HG03108 (cell line): ENCODE measurements around the gene SLC25A28.

Experiments used
- ATAC-seq: cut with Tn5 transposase; IDR thresholded peaks from one replicate; pipeline ENCODE4 v1.9.1; 2021; ENCODE audit warnings: moderate library complexity; ENCODE audit not compliant: unreplicated experiment

Gene SLC25A28

GRCh38 chr10:99619851-99620710, at the start of gene SLC25A28:
TSS of gene SLC25A28 (minus strand) at chr10:99620439. CDS start at chr10:99620335, 104 bp downstream.
- peak; percentile 78 for ATAC-seq

DNA sequence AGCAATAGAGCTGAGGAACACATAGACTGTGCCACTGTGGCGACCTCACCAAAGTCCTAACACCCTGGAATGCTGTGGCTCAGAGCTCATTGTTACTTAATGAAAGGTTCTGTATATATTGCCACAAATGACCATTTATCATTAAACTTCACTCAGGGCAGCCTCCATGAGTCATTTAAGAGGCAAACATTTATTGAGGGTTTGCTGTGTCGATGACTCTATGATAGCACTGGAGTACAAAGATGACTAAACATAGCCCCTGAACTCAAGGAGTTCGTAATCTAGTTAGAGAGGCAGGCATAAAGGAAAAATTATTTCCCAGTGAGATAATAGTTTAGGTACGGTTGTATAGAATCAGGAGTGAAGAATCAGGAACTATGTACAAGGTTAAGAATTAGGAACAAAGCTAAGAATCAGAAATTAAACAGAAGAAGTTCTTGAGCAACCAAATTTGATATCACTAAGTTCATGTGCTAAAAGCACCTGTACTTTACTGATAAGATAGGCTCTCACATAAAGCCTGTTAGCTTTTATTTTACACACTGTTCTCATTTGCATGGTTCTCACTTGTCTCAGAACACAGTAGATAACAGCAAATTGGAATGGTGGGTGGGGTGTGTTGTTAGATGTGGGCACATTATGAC, 47.0 kb upstream of the SLC25A28 start:
- ATAC-seq: no peak

- no peak for ATAC-seq
Measured at GRCh38 chr10:99665304-99665703, 45.1 kb upstream of the SLC25A28 start.

GRCh38 chr10:99661377-99661763, 41.1 kb upstream of the SLC25A28 start:
- ATAC-seq: no peak

DNA sequence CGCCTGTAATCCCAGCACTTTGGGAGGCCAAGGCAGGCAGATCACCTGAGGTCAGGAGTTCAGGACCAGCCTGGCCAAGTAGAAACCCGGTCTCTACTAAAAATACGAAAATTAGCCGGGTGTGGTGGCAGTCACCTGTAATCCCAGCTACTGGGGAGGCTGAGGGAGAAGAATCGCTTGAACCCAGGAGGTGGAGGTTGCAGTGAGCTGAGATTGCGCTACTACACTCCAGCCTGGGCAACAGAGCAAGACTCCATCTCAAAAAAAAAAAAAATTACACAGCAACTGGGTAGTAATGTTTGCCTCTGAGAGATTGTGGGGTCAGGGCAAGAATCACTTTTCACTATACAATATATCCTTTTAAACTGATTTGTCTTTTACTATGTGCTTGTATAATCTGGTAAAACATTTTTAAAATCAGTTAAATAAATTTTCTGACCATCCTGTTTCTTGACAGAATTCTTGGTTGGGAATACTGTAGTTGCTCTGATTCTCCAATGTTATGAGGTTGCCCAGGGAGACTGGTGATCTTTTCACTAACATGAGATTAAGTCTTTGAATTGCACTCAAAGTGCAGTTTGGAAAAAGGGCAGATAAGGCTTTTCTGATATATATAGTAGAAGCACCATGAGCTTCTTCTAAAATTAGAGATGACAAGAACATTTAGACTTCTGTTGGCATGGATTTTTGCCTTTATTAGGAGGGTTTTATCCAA, 40.6 kb upstream of the SLC25A28 start:
- no peak for ATAC-seq

DNA sequence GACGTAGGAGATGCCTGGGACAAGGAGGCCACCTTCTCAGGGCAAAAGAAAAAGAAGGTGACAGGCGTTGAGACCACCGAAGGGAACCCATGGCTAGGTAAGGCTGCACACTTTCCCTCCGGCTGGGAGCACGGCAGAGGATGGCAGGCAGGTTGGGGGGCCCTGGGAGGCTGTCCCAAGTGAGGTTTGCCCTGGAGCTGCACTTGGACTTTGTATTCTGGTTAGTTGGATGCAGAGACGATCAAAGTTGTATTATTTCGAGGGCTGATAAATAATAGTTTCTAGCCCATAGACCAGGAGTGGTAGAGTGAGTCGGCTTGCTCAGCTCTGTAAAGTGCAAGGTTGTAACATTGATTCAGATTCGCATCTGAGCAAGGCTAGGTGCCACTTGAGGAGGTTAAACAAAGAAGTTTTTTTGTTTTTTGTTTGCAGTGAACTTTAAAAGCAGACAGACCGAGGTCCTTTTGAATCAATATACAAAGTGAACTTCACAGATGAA, 39.7 kb upstream of the SLC25A28 start:
- ATAC-seq: no peak

DNA sequence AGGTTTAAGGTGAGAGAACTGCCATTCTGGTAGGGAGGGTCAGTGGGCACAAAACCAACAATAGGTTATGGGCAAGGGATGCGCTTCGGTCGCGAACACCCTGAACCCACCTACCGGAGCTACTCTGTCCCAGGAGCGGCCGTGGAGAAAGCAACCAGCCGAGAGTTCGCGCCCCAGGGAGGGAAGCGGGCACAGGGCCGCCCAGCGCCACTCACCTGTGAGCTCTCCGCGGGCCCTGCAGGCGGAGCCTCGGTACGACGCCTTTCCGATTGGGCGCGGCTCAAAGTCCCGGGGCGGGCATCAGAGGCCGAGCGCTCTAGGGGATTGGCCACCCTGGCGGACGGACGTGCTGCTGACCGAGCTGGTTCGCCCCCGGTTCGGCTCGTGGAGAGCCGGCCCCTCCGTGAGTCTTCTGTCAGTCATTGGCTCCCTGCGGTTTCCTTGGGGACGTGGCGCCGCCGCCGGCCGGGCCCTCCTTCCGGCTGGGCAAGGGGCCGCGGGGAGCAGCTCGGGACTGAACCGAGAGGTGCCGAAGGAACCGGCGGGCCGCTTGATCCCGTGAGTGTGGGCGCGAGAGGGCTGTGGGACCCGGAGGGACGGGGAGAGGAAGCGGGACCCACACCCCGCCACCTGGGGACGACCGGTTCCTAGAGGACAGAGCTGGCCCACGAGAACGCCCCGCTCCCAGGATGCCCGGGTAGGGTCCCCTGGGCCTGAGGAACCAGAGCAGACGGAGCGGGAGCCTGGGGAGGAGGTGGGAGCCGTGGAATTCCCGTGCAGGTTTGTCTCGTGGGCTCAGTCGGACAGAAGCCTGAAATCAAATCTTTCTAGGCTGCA, 39.0 kb upstream of the SLC25A28 start, which contains the start of gene ENTPD7:
TSS of gene ENTPD7 (plus strand) at position 479 of the 837 bp plus-strand sequence. CDS start 448 bp downstream, outside the sequence.
- ATAC-seq: peak; percentile 100

DNA sequence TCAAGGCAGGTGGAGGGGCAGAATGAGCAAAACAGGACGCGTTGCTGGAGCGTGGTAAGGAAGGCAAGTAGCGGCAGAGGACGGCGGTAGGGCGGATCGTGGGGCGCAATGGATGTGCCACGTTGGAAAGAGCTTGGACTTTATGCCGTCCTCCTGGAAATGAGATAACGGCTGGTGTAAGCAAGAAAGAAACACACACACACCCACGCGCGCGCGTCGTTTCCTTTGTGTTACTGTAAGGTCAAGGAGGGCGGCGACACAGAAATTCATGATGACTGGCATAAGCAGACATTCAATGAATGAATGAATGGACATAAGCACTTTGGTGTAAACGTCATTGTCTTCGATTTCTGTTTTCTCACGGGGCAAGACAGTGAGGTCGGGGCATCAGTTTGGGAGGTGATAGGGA, 38.4 kb upstream of the SLC25A28 start:
- no peak for ATAC-seq

GRCh38 chr10:99656199-99657064, 36.2 kb upstream of the SLC25A28 start:
- ATAC-seq: no peak

- no peak for ATAC-seq
Measured at GRCh38 chr10:99654390-99655175, 34.3 kb upstream of the SLC25A28 start.

DNA sequence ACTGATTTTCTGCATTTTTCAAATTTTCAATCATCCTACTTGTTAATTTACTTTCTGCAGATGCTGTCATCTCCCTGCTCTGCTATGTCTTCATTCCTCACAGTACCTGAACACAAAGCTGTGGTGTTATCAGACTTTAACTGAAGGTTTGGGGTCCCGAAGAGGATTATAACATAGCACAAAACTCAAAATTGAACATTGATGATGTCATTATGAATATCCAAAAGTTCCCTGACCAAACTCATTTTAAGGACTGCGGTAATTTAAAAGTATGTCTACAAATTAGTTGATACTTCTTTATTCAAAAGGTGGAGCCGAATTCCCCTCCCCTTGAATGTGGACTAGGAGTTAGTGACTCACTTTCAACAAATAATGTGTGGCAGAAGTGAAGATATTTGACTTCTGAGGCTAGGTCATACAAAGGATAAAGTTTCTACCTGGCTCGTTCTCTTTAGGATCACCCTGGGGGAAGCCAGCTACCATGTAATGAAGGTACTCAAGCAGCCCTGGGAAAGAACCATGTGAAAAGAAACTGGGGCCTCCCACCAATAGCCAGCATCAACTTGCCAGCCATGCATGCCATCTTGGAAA, 32.7 kb upstream of the SLC25A28 start:
- no peak for ATAC-seq

GRCh38 chr10:99648717-99649116, 28.5 kb upstream of the SLC25A28 start:
- no peak for ATAC-seq

- ATAC-seq: no peak
Measured at GRCh38 chr10:99647601-99648151, 27.4 kb upstream of the SLC25A28 start.

DNA sequence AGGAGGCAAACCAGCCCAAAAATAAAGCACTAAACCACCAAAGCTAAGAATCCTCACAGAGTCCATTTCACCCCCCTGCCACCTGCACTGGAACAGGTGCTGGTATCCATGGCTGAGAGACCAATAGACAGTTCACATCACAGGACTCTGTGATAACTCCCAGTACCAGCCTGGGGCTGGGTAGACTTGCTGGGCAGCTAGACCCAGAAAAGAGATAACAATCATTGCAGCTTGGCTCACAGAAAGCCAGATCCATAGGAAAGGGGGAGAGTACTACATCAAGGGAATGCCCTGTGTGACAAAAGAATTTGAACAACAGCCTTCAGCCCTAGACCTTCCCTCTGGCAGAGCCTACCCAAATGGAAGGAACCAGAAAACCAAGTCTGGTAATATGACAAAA, 13.6 kb upstream of the SLC25A28 start:
- no peak for ATAC-seq

- ATAC-seq: no peak
Measured at GRCh38 chr10:99631496-99631895, 11.3 kb upstream of the SLC25A28 start.

DNA sequence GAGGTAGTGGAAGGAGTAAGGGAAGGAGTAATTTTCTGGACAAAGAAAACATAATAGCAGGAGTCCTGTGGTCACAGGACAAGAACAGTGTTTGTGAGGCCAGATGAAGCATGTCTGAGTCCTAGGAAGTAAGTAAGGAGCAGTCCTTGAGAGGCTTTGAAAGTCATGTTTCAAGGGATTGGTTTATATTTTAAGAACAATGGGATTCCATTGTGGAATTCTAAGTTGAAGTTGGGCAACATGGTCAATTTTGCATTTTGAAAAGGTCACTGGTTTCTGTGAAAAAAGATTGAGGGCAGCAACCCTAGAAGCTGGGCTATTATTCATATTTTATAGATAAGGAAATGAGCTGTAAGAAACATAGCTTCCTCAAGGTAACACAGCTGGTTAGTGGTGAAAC, 10.8 kb upstream of the SLC25A28 start:
- no peak for ATAC-seq

DNA sequence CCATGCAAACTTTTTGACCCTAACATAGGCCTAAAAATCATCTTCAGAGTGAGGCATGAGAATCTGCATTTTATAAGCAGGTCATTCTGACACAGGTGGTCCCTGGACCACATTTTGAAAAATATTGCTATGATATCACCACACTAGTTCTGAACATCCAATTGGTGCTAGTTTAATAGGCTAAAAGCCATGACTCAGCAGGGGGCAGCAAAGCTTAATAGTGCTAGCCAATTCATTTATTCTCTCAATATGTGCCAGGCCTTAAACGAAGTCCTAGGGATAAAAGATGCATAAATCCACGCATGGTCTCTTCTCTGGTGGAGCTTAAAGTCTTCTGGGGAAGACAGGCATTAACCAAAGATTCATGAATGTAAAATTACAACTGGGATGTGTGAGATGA, 10.2 kb upstream of the SLC25A28 start:
- ATAC-seq: no peak

- ATAC-seq: no peak
Measured at GRCh38 chr10:99629625-99629978, 9.4 kb upstream of the SLC25A28 start.
